Neural cell (in vitro differentiated cells): ENCODE results near the gene SLC25A45. TPM values are rescaled to one million over a fixed set of nuclear protein-coding genes. Genes with fewer than 3 reads are reported as not detected.

ENCODE experiments used
- H2AFZ ChIP-seq: fragments of 200-600, 300-800 bp; sonication (generic), shearing (Covaris generic); 2 replicates; pipeline ENCODE4 v1.6.0; 2014; ENCODE audit warnings: low read depth, mild to moderate bottlenecking, antibody characterized with exemption, low read length, moderate library complexity
- H3F3A ChIP-seq: fragments of 200-600 bp; shearing (Covaris generic); 2 replicates; pipeline ENCODE4 v1.6.1; 2016; ENCODE audit warnings: mild to moderate bottlenecking, moderate library complexity, mixed read lengths, antibody characterized with exemption, low read length; ENCODE audit not compliant: insufficient read depth, poor library complexity, severe bottlenecking
- H3K27ac ChIP-seq: fragments of 200-600, 300-800 bp; sonication (generic), shearing (Covaris generic); 2 replicates; pipeline ENCODE4 v1.5.1; 2014; ENCODE audit warnings: mild to moderate bottlenecking, low read length, moderate library complexity
- H3K27me3 ChIP-seq: fragments of 300-800, 200-600 bp; sonication (generic), shearing (Covaris generic); 2 replicates; pipeline ENCODE4 v1.6.0; 2014; ENCODE audit warnings: mild to moderate bottlenecking, low read depth, low read length, moderate library complexity; ENCODE audit not compliant: insufficient read depth
- H3K36me3 ChIP-seq: fragments of 300-800, 200-600 bp; sonication (generic), shearing (Covaris generic); 2 replicates; pipeline ENCODE4 v1.5.1; 2014; ENCODE audit warnings: mild to moderate bottlenecking, antibody characterized with exemption, low read length, moderate library complexity; ENCODE audit not compliant: insufficient read depth
- H3K4me2 ChIP-seq: fragments of 300-800, 200-600 bp; sonication (generic), shearing (Covaris generic); 2 replicates; pipeline ENCODE4 v1.6.0; 2014; ENCODE audit warnings: mild to moderate bottlenecking, low read length
- H3K4me3 ChIP-seq: fragments of 300-800, 200-600 bp; sonication (generic), shearing (Covaris generic); 2 replicates; pipeline ENCODE4 v1.5.1; 2014; ENCODE audit warnings: mild to moderate bottlenecking, low read length, moderate library complexity
- H3K79me2 ChIP-seq: fragments of 200-600 bp; shearing (Covaris generic); replicated peaks from 2 replicates; pipeline ENCODE4 v1.6.0; 2014; ENCODE audit warnings: mild to moderate bottlenecking, low read length, moderate library complexity; ENCODE audit not compliant: insufficient read depth
- H3K9ac ChIP-seq: fragments of 300-800, 200-600 bp; sonication (generic), shearing (Covaris generic); 2 replicates; pipeline ENCODE4 v1.6.1; 2016; ENCODE audit warnings: mild to moderate bottlenecking, low read length, mixed read lengths
- H3K9me2 ChIP-seq: fragments of 200-600 bp; shearing (Covaris generic); 2 replicates; pipeline ENCODE4 v1.6.1; 2016; ENCODE audit warnings: mild to moderate bottlenecking, low read length, mixed read lengths; ENCODE audit not compliant: insufficient read depth
- H3K9me3 ChIP-seq: fragments of 200-600, 300-800 bp; sonication (generic), shearing (Covaris generic); 2 replicates; pipeline ENCODE4 v1.6.1; 2016; ENCODE audit warnings: mild to moderate bottlenecking, mixed run types, low read length, moderate library complexity, mixed read lengths
- H4K20me1 ChIP-seq: fragments of 200-600 bp; shearing (Covaris generic); 2 replicates; pipeline ENCODE4 v1.6.1; 2016; ENCODE audit warnings: mild to moderate bottlenecking, mixed run types; ENCODE audit not compliant: insufficient read depth
- EP300 ChIP-seq: fragments of 450-650 bp; conservative IDR thresholded peaks from 2 replicates; pipeline ENCODE4 v1.6.1; 2014; ENCODE audit warnings: antibody characterized with exemption, mild to moderate bottlenecking, moderate library complexity; ENCODE audit not compliant: poor library complexity, severe bottlenecking
- EZH2 ChIP-seq: fragments of 200-600, 300-800 bp; shearing (Covaris generic), sonication (generic); IDR thresholded peaks from 2 replicates; pipeline ENCODE4 v1.6.1; 2014; ENCODE audit warnings: antibody characterized with exemption, low read length, borderline replicate concordance, mild to moderate bottlenecking; ENCODE audit not compliant: insufficient read depth, poor library complexity, severe bottlenecking
- MXI1 ChIP-seq: fragments of 450-650 bp; conservative IDR thresholded peaks from 2 replicates; pipeline ENCODE4 v1.6.1; 2014; ENCODE audit warnings: antibody characterized with exemption, mild to moderate bottlenecking; ENCODE audit not compliant: poor library complexity, severe bottlenecking
- POLR2AphosphoS5 ChIP-seq: IDR thresholded peaks from 2 replicates; pipeline ENCODE4 v1.6.1; 2012
- RAD21 ChIP-seq: fragments of 450-650 bp; conservative IDR thresholded peaks from 2 replicates; pipeline ENCODE4 v1.6.1; 2014; ENCODE audit warnings: antibody characterized with exemption, mild to moderate bottlenecking, moderate library complexity
- SMC3 ChIP-seq: fragments of 450-650 bp; conservative IDR thresholded peaks from 2 replicates; pipeline ENCODE4 v1.6.1; 2014; ENCODE audit warnings: antibody characterized with exemption, mild to moderate bottlenecking, moderate library complexity; ENCODE audit not compliant: poor library complexity
- TAF1 ChIP-seq: IDR thresholded peaks from 2 replicates; pipeline ENCODE4 v1.6.1; 2012; ENCODE audit warnings: low read depth
- polyA plus RNA-seq: library from polyadenylated mRNA; depleted of rRNA; stranded (reverse); fragments of >200 nt; gene quantifications from 2 replicates; pipeline ENCODE4 v1.2.3, GENCODE V29; 2014
- TF ChIP-seq, protein P1 (sequence below): IDR thresholded peaks from 2 replicates; pipeline ENCODE4 v1.6.1; 2012; ENCODE audit warnings: borderline replicate concordance
- TF ChIP-seq, protein P2 (sequence below): fragments of 450-650 bp; IDR thresholded peaks from 2 replicates; pipeline ENCODE4 v1.5.1; 2014; ENCODE audit warnings: antibody characterized with exemption, mild to moderate bottlenecking, moderate library complexity; ENCODE audit not compliant: poor library complexity, severe bottlenecking

Gene SLC25A45
- polyA plus RNA-seq, 1 donor from 2014 or later, result not detected

DNA sequence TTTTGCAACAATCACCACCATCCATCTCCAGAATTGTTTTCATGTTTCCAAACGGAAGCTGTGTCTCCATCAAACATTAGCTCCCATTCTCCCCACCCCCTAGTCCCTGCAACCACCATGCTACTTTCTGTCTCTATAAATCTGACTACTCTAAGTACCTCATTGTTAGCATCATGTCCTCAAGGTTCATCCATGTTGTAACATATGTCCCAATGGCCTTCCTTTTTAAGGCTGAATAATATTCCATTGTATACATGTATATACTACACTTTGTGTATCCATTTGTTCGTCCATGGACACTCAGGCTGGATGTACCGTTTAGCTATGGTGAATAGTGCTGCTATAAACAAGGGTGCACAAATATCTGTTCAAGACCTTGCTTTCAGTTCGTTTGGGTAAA, 57.0 kb downstream of the SLC25A45 start:
- Histone ChIP-seq H3K9ac (no peak overlapping the region), H3K79me2 (no peaks in the 10 kb centered on the region), H3K4me3 (no peak overlapping the region), H3K9me3 (no peaks in the 10 kb centered on the region), H3K27me3 (no peaks in the 10 kb centered on the region), H3K4me2 (no peak overlapping the region), H3F3A (no peaks in the 10 kb centered on the region), H4K20me1 (no peaks in the 10 kb centered on the region), H3K27ac (no peak overlapping the region), H3K36me3 (no peaks in the 10 kb centered on the region), H2AFZ (no peak overlapping the region), H3K9me2 (no peaks in the 10 kb centered on the region)
- TF ChIP-seq, protein P1, sequence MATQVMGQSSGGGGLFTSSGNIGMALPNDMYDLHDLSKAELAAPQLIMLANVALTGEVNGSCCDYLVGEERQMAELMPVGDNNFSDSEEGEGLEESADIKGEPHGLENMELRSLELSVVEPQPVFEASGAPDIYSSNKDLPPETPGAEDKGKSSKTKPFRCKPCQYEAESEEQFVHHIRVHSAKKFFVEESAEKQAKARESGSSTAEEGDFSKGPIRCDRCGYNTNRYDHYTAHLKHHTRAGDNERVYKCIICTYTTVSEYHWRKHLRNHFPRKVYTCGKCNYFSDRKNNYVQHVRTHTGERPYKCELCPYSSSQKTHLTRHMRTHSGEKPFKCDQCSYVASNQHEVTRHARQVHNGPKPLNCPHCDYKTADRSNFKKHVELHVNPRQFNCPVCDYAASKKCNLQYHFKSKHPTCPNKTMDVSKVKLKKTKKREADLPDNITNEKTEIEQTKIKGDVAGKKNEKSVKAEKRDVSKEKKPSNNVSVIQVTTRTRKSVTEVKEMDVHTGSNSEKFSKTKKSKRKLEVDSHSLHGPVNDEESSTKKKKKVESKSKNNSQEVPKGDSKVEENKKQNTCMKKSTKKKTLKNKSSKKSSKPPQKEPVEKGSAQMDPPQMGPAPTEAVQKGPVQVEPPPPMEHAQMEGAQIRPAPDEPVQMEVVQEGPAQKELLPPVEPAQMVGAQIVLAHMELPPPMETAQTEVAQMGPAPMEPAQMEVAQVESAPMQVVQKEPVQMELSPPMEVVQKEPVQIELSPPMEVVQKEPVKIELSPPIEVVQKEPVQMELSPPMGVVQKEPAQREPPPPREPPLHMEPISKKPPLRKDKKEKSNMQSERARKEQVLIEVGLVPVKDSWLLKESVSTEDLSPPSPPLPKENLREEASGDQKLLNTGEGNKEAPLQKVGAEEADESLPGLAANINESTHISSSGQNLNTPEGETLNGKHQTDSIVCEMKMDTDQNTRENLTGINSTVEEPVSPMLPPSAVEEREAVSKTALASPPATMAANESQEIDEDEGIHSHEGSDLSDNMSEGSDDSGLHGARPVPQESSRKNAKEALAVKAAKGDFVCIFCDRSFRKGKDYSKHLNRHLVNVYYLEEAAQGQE, result no peak
- TF ChIP-seq TAF1 (no peak), MXI1 (no peak), SMC3 (no peak), EP300 (no peak), RAD21 (no peak), EZH2 (no peak), POLR2AphosphoS5 (no peak)
- TF ChIP-seq, protein P2, sequence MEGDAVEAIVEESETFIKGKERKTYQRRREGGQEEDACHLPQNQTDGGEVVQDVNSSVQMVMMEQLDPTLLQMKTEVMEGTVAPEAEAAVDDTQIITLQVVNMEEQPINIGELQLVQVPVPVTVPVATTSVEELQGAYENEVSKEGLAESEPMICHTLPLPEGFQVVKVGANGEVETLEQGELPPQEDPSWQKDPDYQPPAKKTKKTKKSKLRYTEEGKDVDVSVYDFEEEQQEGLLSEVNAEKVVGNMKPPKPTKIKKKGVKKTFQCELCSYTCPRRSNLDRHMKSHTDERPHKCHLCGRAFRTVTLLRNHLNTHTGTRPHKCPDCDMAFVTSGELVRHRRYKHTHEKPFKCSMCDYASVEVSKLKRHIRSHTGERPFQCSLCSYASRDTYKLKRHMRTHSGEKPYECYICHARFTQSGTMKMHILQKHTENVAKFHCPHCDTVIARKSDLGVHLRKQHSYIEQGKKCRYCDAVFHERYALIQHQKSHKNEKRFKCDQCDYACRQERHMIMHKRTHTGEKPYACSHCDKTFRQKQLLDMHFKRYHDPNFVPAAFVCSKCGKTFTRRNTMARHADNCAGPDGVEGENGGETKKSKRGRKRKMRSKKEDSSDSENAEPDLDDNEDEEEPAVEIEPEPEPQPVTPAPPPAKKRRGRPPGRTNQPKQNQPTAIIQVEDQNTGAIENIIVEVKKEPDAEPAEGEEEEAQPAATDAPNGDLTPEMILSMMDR, result no peak

Other genes starting within 250 kb of the SLC25A45 start
- 12.8 and 13.0 TPM in 2 replicates for gene SYVN1, start 248.1 kb downstream of the SLC25A45 start, polyA plus RNA-seq
- not detected in 2 replicates for gene SPDYC, start 212.4 kb downstream of the SLC25A45 start, polyA plus RNA-seq
- 102 and 121 TPM in 2 replicates for gene CAPN1, start 200.7 kb downstream of the SLC25A45 start, polyA plus RNA-seq
- 4.3 and 7.2 TPM in 2 replicates for gene POLA2, start 120.7 kb downstream of the SLC25A45 start, polyA plus RNA-seq
- gene CDC42EP2, start 67.8 kb downstream of the SLC25A45 start, polyA plus RNA-seq, result 0.56 and 1.3 TPM in 2 replicates
- 57.8 and 60.9 TPM in 2 replicates for gene DPF2, start 48.8 kb downstream of the SLC25A45 start, polyA plus RNA-seq
- 16.1 and 23.1 TPM in 2 replicates for gene TIGD3, start 27.9 kb downstream of the SLC25A45 start, polyA plus RNA-seq
- 17.2 and 22.2 TPM in 2 replicates for gene FRMD8, start 4.0 kb upstream of the SLC25A45 start, polyA plus RNA-seq
- gene NEAT1, start 40.2 kb upstream of the SLC25A45 start, polyA plus RNA-seq, result 2.6 and 4.2 TPM in 2 replicates
- gene MALAT1, start 116.4 kb upstream of the SLC25A45 start, polyA plus RNA-seq, result 1,383 and 1,630 TPM in 2 replicates
- 48.3 and 56.2 TPM in 2 replicates for gene SCYL1, start 142.4 kb upstream of the SLC25A45 start, polyA plus RNA-seq
- 3.5 and 4.6 TPM in 2 replicates for gene LTBP3, start 175.7 kb upstream of the SLC25A45 start, polyA plus RNA-seq
- 35.4 and 36.2 TPM in 2 replicates for gene ZNRD2, start 187.8 kb upstream of the SLC25A45 start, polyA plus RNA-seq
- 75.1 and 86.1 TPM in 2 replicates for gene FAM89B, start 189.9 kb upstream of the SLC25A45 start, polyA plus RNA-seq
- 18.3 and 19.8 TPM in 2 replicates for gene EHBP1L1, start 193.4 kb upstream of the SLC25A45 start, polyA plus RNA-seq
- gene KCNK7, start 213.2 kb upstream of the SLC25A45 start, polyA plus RNA-seq, result 1.1 TPM in 1 of 2 replicates, not detected in the other
- gene MAP3K11, start 231.6 kb upstream of the SLC25A45 start, polyA plus RNA-seq, result 3.9 and 6.6 TPM in 2 replicates
- 7.8 and 8.1 TPM in 2 replicates for gene PCNX3, start 233.1 kb upstream of the SLC25A45 start, polyA plus RNA-seq